GM23248 (cell line): ENCODE measurements around the gene SIRPG. TPM values are rescaled to one million over a fixed set of nuclear protein-coding genes. Genes with fewer than 3 reads are reported as not detected.
"Not testable (repeated sequence)": the region's sequence is repeated elsewhere in the genome, so short reads cannot be mapped to it uniquely, and the experiment has no call there.

ENCODE experiments used
- DNase-seq: peaks from one replicate; pipeline ENCODE4 v3.0.0-alpha.2; 2015
- H2AFZ ChIP-seq: fragments of 200-600 bp; sonication (generic); 2 replicates; pipeline ENCODE4 v1.6.1; 2016; ENCODE audit warnings: antibody characterized with exemption
- H3F3A ChIP-seq: fragments of 200-600 bp; sonication (generic); 2 replicates; pipeline ENCODE4 v1.6.1; 2016; ENCODE audit warnings: mild to moderate bottlenecking, antibody characterized with exemption, mixed run types; ENCODE audit not compliant: insufficient read depth
- H3K27ac ChIP-seq: fragments of 200-600 bp; sonication (generic); 2 replicates; pipeline ENCODE4 v1.5.1; 2016; ENCODE audit warnings: mild to moderate bottlenecking
- H3K27me3 ChIP-seq: fragments of 200-600 bp; sonication (generic); replicated peaks from 2 replicates; pipeline ENCODE4 v1.6.1; 2016; ENCODE audit warnings: mild to moderate bottlenecking; ENCODE audit not compliant: insufficient read depth
- H3K36me3 ChIP-seq: fragments of 200-600 bp; sonication (generic); 2 replicates; pipeline ENCODE4 v1.6.1; 2016; ENCODE audit warnings: low read depth, mild to moderate bottlenecking
- H3K4me1 ChIP-seq: fragments of 200-600 bp; sonication (generic); 2 replicates; pipeline ENCODE4 v1.6.1; 2016; ENCODE audit warnings: mild to moderate bottlenecking; ENCODE audit not compliant: insufficient read depth
- H3K4me2 ChIP-seq: fragments of 200-600 bp; sonication (generic); one replicate; pipeline ENCODE4 v1.6.1; 2016; ENCODE audit warnings: mild to moderate bottlenecking; ENCODE audit not compliant: unreplicated experiment
- H3K4me3 ChIP-seq: fragments of 200-600 bp; sonication (generic); 2 replicates; pipeline ENCODE4 v1.5.1; 2016; ENCODE audit warnings: mild to moderate bottlenecking
- H3K79me2 ChIP-seq: fragments of 200-600 bp; sonication (generic); 2 replicates; pipeline ENCODE4 v1.6.1; 2016; ENCODE audit warnings: mild to moderate bottlenecking; ENCODE audit not compliant: insufficient read depth
- H3K9ac ChIP-seq: fragments of 200-600 bp; sonication (generic); 2 replicates; pipeline ENCODE4 v1.6.1; 2016; ENCODE audit warnings: mild to moderate bottlenecking
- H3K9me2 ChIP-seq: fragments of 200-600 bp; sonication (generic); 2 replicates; pipeline ENCODE4 v1.6.1; 2016; ENCODE audit warnings: mixed run types, mild to moderate bottlenecking, moderate library complexity; ENCODE audit not compliant: insufficient read depth
- H3K9me3 ChIP-seq: fragments of 200-600 bp; sonication (generic); one replicate; pipeline ENCODE4 v1.6.1; 2017; ENCODE audit warnings: low read depth
- H4K20me1 ChIP-seq: fragments of 200-600 bp; sonication (generic); 2 replicates; pipeline ENCODE4 v1.6.0; 2016; ENCODE audit not compliant: insufficient read depth
- EZH2 ChIP-seq: fragments of 200-600 bp; sonication (generic); IDR thresholded peaks from 2 replicates; pipeline ENCODE4 v1.6.1; 2018; ENCODE audit warnings: antibody characterized with exemption, mild to moderate bottlenecking; ENCODE audit not compliant: insufficient read depth, poor library complexity, severe bottlenecking
- EZH2phosphoT487 ChIP-seq: fragments of 200-600 bp; sonication (generic); IDR thresholded peaks from 2 replicates; pipeline ENCODE4 v1.6.1; 2018; ENCODE audit warnings: antibody characterized with exemption, moderate library complexity, mild to moderate bottlenecking, low read depth; ENCODE audit not compliant: insufficient read depth
- WGBS, 2 experiments: methylation state at CpG; one replicate each; pipeline ENCODE4 v1.1.6; 2015 to 2017; ENCODE audit warnings: low lambda C conversion rate in 2 of 2, low coverage in 1 of 2; ENCODE audit errors: missing lambda C conversion rate in 2 of 2; 5-methylcytosine and 5-hydroxymethylcytosine counted together
- in situ Hi-C: fragments of 300-500 bp; cut with MboI; formaldehyde crosslinking; loops from 2 replicates; pipeline ENCODE4 v1.15.0; 2020
- polyA plus RNA-seq: library from polyadenylated mRNA; unstranded; fragments of >200 nt; fragmentation: Nextera tagmentation; extraction: Ambion mirVana; gene quantifications from 2 replicates; pipeline ENCODE4 v1.2.1, GENCODE V29; 2016
- total RNA-seq: library from RNA; depleted of rRNA; stranded (reverse); fragments of >200 nt; shearing (Covaris generic); gene quantifications from 2 replicates; pipeline ENCODE4 v1.2.3, GENCODE V29; 2014

SIRPG gene
- total and polyA plus RNA-seq, 2 experiments from 2014 or later: not detected

DNA sequence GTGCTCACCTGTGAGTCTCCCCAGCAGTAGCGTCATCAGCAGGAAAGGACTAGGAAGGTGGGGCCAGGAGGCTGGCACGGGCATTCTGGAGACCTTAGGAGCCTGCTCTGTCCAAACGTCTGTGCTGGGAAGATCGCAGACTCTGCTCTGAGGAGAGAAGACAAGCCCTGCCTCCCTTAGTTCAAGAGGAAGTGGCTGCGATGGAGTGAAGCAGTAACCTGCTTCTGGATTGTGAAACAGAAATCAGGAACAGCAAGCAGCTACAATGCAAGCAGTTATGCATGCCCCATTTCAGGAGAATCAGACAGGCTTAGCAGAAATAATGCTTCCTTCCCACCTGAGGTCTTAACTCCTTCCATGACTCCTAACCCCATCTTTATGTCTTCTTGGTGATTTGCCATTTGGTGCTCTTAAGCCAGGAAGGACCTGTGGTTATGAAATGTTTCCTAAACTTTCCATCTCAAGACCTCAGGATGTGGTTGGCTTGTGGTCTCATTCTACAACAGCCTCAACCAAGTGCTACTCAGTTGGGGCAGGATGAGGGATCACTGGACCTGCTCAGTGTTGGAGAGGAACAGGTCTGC is 37.6 kb downstream of the SIRPG start, which contains the start of gene SIRPB1:
SIRPB1 (minus strand) TSS at position 149 of the 584 bp plus-strand sequence; CDS start at position 84, 65 bp downstream.
- H3K4me2 ChIP-seq: no peak within 1 kb of the TSS
- H3K9me2 ChIP-seq: no peaks in the 10 kb centered on the region
- TF ChIP-seq EZH2: no peak
- no peak for TF ChIP-seq EZH2phosphoT487
- H3K27me3 ChIP-seq: no peaks in the 10 kb centered on the region
- no peak within 1 kb of the TSS for H3K9ac ChIP-seq
- WGBS, 2 experiments: 39 to 48% methylated on average over 5 of the region's 5 CpGs
- no peaks in the 10 kb centered on the region for H3K9me3 ChIP-seq
- H2AFZ ChIP-seq: no peak within 1 kb of the TSS
- H3K36me3 ChIP-seq: no peaks in the 10 kb centered on the region
- no peak within 1 kb of the TSS for H3K27ac ChIP-seq
- no peak within 1 kb of the TSS for H3K4me3 ChIP-seq
- DNase-seq: no peak
- H3K79me2 ChIP-seq: no peaks in the 10 kb centered on the region
- in situ Hi-C loops: no loop called here
- H4K20me1 ChIP-seq: no peaks in the 10 kb centered on the region
- H3F3A ChIP-seq: 0 out of 2 replicates have a peak, but pooled peaks cover 1% of the 10 kb centered on the region
- H3K4me1 ChIP-seq: peaks cover 13% of the 10 kb centered on the region

DNA sequence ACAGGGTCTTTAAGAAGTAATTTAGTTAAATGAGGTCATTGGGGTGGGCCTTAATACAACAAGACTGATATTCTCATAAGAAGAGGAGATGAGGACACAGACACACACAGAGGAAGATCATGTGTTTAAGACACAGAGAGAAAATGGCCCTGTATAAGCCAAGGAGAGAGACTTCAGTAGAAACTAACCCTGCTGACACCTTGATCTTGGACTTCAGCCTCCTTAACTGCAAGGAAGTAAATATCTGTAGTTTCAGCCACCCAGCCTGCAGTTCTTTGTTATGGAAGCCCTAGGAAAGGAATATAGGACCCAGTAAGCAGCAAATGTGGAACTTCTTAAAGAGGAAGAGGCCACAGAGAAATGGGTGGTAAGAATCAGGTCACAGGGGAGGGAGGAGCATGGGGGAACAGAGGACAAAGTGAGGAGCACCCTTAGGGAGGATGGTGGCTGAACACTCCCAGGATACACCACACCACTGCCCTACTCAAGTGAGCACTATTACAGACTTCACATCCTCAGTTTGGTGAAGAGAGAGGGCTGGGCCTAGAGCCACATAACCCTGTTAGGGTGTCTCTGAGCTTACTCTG is 38.5 kb downstream of the SIRPG start:
- no peak for TF ChIP-seq EZH2
- no peak for TF ChIP-seq EZH2phosphoT487
- H3K9me3 ChIP-seq: no peaks in the 10 kb centered on the region
- H3K4me2 ChIP-seq: no peak overlapping the region
- no peaks in the 10 kb centered on the region for H3K36me3 ChIP-seq
- no peak for DNase-seq
- no peaks in the 10 kb centered on the region for H3F3A ChIP-seq
- no peaks in the 10 kb centered on the region for H3K9me2 ChIP-seq
- no peaks in the 10 kb centered on the region for H3K79me2 ChIP-seq
- no peaks in the 10 kb centered on the region for H3K27me3 ChIP-seq
- no peak overlapping the region for H3K9ac ChIP-seq
- H3K4me3 ChIP-seq: no peak overlapping the region
- H3K4me1 ChIP-seq: peaks cover 3% of the 10 kb centered on the region; the same call in 1 of the 2 replicates
- no peaks in the 10 kb centered on the region for H4K20me1 ChIP-seq
- in situ Hi-C loops: no loop called here
- H3K27ac ChIP-seq: no peak overlapping the region
- no peak overlapping the region for H2AFZ ChIP-seq

DNA sequence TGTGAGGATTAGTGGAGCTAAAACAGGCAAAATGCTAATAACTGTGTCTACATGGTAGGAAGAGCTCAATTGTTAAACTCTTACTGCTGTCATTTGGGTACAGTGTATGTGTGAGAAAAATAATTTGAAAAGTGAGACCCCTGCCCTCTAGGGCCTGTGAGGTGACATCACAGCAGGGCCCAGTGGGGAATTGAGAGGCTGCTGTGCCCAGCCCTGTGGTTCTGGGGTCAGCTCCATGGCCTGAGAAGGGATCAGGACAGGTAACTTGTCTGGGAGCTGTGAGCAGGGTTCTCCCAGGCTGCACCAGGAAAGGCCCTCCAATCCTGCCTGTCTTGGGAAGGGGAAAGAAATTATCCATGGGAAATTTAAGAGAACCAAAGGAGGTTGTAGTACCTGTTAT is 39.1 kb downstream of the SIRPG start:
- Histone ChIP-seq H3F3A (no peaks in the 10 kb centered on the region), H3K4me1 (no peaks in the 10 kb centered on the region), H4K20me1 (no peaks in the 10 kb centered on the region), H3K27me3 (0 out of 2 replicates have a peak, but pooled peaks cover 5% of the 10 kb centered on the region), H3K9ac (no peak overlapping the region), H3K36me3 (no peaks in the 10 kb centered on the region), H2AFZ (no peak overlapping the region), H3K4me3 (no peak overlapping the region), H3K9me2 (no peaks in the 10 kb centered on the region), H3K27ac (no peak overlapping the region), H3K4me2 (no peak overlapping the region), H3K79me2 (no peaks in the 10 kb centered on the region), H3K9me3 (no peaks in the 10 kb centered on the region)
- no peak for DNase-seq
- in situ Hi-C loops: no loop called here
- TF ChIP-seq EZH2 (no peak), EZH2phosphoT487 (no peak)

DNA sequence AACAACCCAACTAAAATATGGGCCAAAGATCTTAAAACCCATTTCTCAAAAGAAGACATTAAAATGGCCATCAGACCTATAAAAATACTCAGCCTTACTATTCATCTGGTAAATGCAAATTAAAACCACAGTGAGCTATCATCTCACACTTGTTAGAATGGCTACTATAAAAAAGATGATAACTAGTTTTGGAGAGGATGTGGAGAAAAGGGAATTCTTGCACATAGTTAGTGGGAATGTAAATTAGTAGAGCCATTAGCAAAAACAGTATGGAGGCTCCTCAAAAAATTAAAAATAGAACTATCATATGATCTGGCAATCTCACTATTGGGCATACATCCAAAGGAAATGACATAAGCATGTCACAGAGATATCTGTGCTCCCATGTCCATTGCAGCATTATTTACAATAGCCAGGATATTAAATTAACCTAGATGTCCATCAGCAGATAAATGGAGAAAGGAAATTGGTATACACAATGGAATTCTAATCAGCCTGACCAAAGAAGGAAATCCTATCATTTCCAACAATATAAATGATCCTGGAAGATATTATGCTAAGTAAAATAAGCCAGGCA is 40.6 kb downstream of the SIRPG start:
- Histone ChIP-seq H3K27me3 (0 out of 2 replicates have a peak, but pooled peaks cover 7% of the 10 kb centered on the region), H3K9ac (no peak overlapping the region), H3K79me2 (no peaks in the 10 kb centered on the region), H4K20me1 (no peaks in the 10 kb centered on the region), H3K27ac (no peak overlapping the region), H2AFZ (no peak overlapping the region), H3K9me2 (no peaks in the 10 kb centered on the region), H3K9me3 (no peaks in the 10 kb centered on the region), H3K36me3 (no peaks in the 10 kb centered on the region), H3K4me3 (no peak overlapping the region), H3K4me2 (no peak overlapping the region), H3K4me1 (no peaks in the 10 kb centered on the region), H3F3A (no peaks in the 10 kb centered on the region)
- in situ Hi-C loops: no loop called here
- TF ChIP-seq EZH2 (no peak), EZH2phosphoT487 (no peak)
- DNase-seq: no peak

DNA sequence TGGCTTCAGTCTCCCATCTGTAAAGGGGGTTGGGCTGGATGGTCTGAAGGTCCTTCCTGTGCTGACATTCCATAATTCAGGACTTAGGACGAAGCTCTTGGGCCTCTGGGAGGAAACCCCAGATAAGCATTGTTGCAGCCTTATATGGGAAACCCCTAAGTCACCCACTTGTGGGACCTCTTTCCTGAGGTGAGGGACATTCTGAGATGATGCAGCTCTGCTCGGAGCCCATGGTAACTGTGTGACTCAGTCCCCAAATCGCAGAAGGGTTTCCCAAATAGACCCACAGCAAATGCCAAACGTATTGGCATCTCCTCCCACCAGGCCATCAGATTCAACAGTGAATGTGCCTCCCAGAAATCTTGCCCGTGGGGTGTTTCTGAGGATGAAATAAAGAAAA is 47.2 kb downstream of the SIRPG start:
- H2AFZ ChIP-seq, H3K9ac ChIP-seq, H3K36me3 ChIP-seq, H3K4me2 ChIP-seq, H4K20me1 ChIP-seq, H3K79me2 ChIP-seq, H3K9me2 ChIP-seq, H3F3A ChIP-seq, H3K4me1 ChIP-seq, H3K9me3 ChIP-seq, H3K27ac ChIP-seq, H3K27me3 ChIP-seq, DNase-seq, in situ Hi-C loops, H3K4me3 ChIP-seq: not testable (repeated sequence)
- 26 to 45% methylated on average over 4 to 5 of the region's 5 CpGs for WGBS, 2 experiments

DNA sequence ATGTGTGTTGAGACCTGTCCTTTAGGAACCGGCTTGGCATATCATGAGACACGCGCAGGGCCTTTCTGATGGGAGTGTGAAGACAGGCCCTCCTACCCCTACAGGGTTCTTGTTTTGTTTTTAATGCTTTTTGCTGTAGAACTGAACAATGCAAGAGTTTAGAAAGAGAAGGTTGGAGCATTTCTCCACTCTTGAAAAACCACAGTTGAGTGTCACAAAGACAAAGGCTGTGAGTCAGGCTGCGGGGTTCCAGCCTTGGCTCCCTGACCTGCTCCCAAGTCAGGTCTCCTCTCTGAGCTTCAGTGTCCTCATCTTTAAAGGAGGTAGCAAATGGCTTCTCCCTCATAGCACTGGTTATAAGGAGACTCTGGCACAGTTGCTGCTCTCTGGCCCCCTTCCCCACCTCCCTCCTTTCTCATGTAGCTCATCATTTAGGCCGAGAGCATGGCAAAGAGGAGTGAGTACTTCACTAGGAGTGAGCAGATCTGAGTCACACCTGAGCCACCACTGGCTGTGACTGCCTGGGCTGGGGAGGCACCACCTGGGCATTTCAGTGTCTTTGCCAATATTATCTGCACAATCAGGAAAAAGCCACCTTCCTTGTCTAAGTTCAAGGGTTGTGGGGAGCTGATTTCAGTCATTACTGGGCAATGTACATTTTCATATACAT is 48.8 kb downstream of the SIRPG start:
- in situ Hi-C loops: not testable (repeated sequence)
- WGBS, 2 experiments: 71% methylated on average over 3 of the region's 5 CpGs

More for the DNA sequence above, 48.8 kb downstream of the SIRPG start:
- H3K4me3 ChIP-seq, H3K79me2 ChIP-seq, H3K27ac ChIP-seq, H3K9me2 ChIP-seq, H3K27me3 ChIP-seq, H4K20me1 ChIP-seq, H3K4me2 ChIP-seq, H3K36me3 ChIP-seq, H2AFZ ChIP-seq, H3K4me1 ChIP-seq, H3K9me3 ChIP-seq, H3K9ac ChIP-seq, H3F3A ChIP-seq, DNase-seq: not testable (repeated sequence)
